Measurements from ENCODE around the gene IRF2BP1. TPM values are rescaled to one million over a fixed set of nuclear protein-coding genes. Genes with fewer than 3 reads are reported as not detected.

IRF2BP1 gene
- total RNA-seq, 1 donor from 2014 or later: 29.4 TPM

- no peak for DNase-seq (ENCODE audit: extremely low spot score, unreplicated experiment)
- no peak for TF ChIP-seq CTCF (IDR thresholded peaks at IDR 0.05)
- Mint-ChIP-seq H3K27ac (ENCODE audit: unreplicated experiment) (no peak overlapping the region), H3K9me3 (ENCODE audit: unreplicated experiment) (no peaks in the 10 kb centered on the region), H3K4me1 (ENCODE audit: unreplicated experiment) (peaks cover 29% of the 10 kb centered on the region), H3K36me3 (ENCODE audit: unreplicated experiment) (peaks cover 5% of the 10 kb centered on the region), H3K4me3 (ENCODE audit: unreplicated experiment) (no peak overlapping the region), H3K27me3 (ENCODE audit: unreplicated experiment) (no peaks in the 10 kb centered on the region)
Observed at GRCh38 chr19:45881909-45882528, 3.9 kb downstream of the IRF2BP1 start.

GRCh38 chr19:45881082-45881908 lies 4.6 kb downstream of the IRF2BP1 start:
- Mint-ChIP-seq H3K27ac (ENCODE audit: unreplicated experiment) (no peak overlapping the region), H3K4me3 (ENCODE audit: unreplicated experiment) (no peak overlapping the region), H3K27me3 (ENCODE audit: unreplicated experiment) (no peaks in the 10 kb centered on the region), H3K4me1 (ENCODE audit: unreplicated experiment) (peaks cover 33% of the 10 kb centered on the region), H3K9me3 (ENCODE audit: unreplicated experiment) (no peaks in the 10 kb centered on the region), H3K36me3 (ENCODE audit: unreplicated experiment) (peaks cover 5% of the 10 kb centered on the region)
- no peak for TF ChIP-seq CTCF (IDR thresholded peaks at IDR 0.05)
- no peak for DNase-seq (ENCODE audit: extremely low spot score, unreplicated experiment)

- no peak for DNase-seq (ENCODE audit: extremely low spot score, unreplicated experiment)
- Mint-ChIP-seq H3K4me1 (ENCODE audit: unreplicated experiment) (peaks cover 31% of the 10 kb centered on the region), H3K27ac (ENCODE audit: unreplicated experiment) (no peak overlapping the region), H3K4me3 (ENCODE audit: unreplicated experiment) (no peak overlapping the region), H3K36me3 (ENCODE audit: unreplicated experiment) (peaks cover 5% of the 10 kb centered on the region), H3K9me3 (ENCODE audit: unreplicated experiment) (no peaks in the 10 kb centered on the region), H3K27me3 (ENCODE audit: unreplicated experiment) (no peaks in the 10 kb centered on the region)
- TF ChIP-seq CTCF (IDR thresholded peaks at IDR 0.05): no peak
Observed at GRCh38 chr19:45879971-45880370, 6.0 kb downstream of the IRF2BP1 start.

DNA sequence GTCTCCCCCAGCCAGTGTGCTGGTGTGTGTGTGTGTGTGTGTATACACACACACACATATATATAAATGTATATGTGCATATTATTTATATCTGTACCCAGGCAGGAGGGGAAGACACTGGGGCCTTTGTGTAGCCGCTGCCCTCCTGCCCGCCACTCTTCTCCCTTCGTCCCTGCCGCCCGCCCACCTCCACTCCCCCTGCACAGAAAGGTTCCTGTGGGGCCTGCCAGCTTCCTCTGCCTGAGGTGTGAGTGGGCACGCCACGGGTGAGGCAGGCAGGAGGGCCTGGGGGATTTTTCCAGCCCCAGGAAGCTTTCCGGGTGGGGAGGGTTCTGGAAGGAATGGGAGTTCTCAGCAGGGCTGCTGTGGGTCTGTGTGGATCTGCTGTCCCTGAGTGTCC lies 6.9 kb downstream of the IRF2BP1 start:
- no peak overlapping the region for H3K27ac Mint-ChIP-seq (ENCODE audit: unreplicated experiment)
- H3K4me3 Mint-ChIP-seq (ENCODE audit: unreplicated experiment): no peak overlapping the region
- TF ChIP-seq CTCF (IDR thresholded peaks at IDR 0.05): no peak
- H3K27me3 Mint-ChIP-seq (ENCODE audit: unreplicated experiment): peaks cover 3% of the 10 kb centered on the region
- peaks cover 28% of the 10 kb centered on the region for H3K4me1 Mint-ChIP-seq (ENCODE audit: unreplicated experiment)
- no peak for DNase-seq (ENCODE audit: extremely low spot score, unreplicated experiment)
- H3K9me3 Mint-ChIP-seq (ENCODE audit: unreplicated experiment): no peaks in the 10 kb centered on the region
- H3K36me3 Mint-ChIP-seq (ENCODE audit: unreplicated experiment): peaks cover 5% of the 10 kb centered on the region

- no peak for DNase-seq (ENCODE audit: extremely low spot score, unreplicated experiment)
- Mint-ChIP-seq H3K27me3 (ENCODE audit: unreplicated experiment) (peaks cover 3% of the 10 kb centered on the region), H3K9me3 (ENCODE audit: unreplicated experiment) (no peaks in the 10 kb centered on the region), H3K4me3 (ENCODE audit: unreplicated experiment) (no peak overlapping the region), H3K27ac (ENCODE audit: unreplicated experiment) (no peak overlapping the region), H3K36me3 (ENCODE audit: unreplicated experiment) (peaks cover 3% of the 10 kb centered on the region), H3K4me1 (ENCODE audit: unreplicated experiment) (peaks cover 23% of the 10 kb centered on the region)
- TF ChIP-seq CTCF (IDR thresholded peaks at IDR 0.05): no peak
Observed at GRCh38 chr19:45878043-45878794, 7.7 kb downstream of the IRF2BP1 start.

Measured in osteocyte (in vitro differentiated cells).